Kidney capillary endothelial cell (primary cell): ENCODE results near the gene PRR19.

Experiments used
- DNase-seq: peaks from one replicate; pipeline ENCODE4 v3.0.0-alpha.2; 2018; ENCODE audit warnings: low spot score

Gene PRR19

GRCh38 chr19:42295831-42296525, 6.0 kb upstream of the PRR19 start:
- no peak for DNase-seq

- no peak for DNase-seq
Measured at GRCh38 chr19:42297039-42297438, 4.9 kb upstream of the PRR19 start.

- DNase-seq: no peak
Measured at GRCh38 chr19:42303101-42303464, 1.2 kb downstream of the PRR19 start.

GRCh38 chr19:42303876-42304275, 1.9 kb downstream of the PRR19 start:
- DNase-seq: no peak

GRCh38 chr19:42306646-42307045, 4.7 kb downstream of the PRR19 start:
- DNase-seq: no peak

- no peak for DNase-seq
Measured at GRCh38 chr19:42309686-42310085, 7.8 kb downstream of the PRR19 start.

GRCh38 chr19:42311657-42312056, 9.7 kb downstream of the PRR19 start:
- DNase-seq: no peak

GRCh38 chr19:42312370-42312769, 10.4 kb downstream of the PRR19 start:
- no peak for DNase-seq

GRCh38 chr19:42313096-42313839, 11.3 kb downstream of the PRR19 start, which contains the start of gene TMEM145:
Gene TMEM145 (plus strand): TSS chr19:42313309. CDS start chr19:42313377, 68 bp downstream.
- no peak for DNase-seq

- DNase-seq: no peak
Measured at GRCh38 chr19:42313840-42314755, 12.2 kb downstream of the PRR19 start.

- no peak for DNase-seq
Measured at GRCh38 chr19:42315024-42315423, 13.1 kb downstream of the PRR19 start.

- peak; percentile 55 for DNase-seq
Measured at GRCh38 chr19:42316223-42317211, 14.6 kb downstream of the PRR19 start.

- no peak for DNase-seq
Measured at GRCh38 chr19:42317535-42317934, 15.6 kb downstream of the PRR19 start.

GRCh38 chr19:42322305-42322704, 20.4 kb downstream of the PRR19 start:
- DNase-seq: no peak

GRCh38 chr19:42323473-42323851, 21.5 kb downstream of the PRR19 start:
- DNase-seq: no peak

- no peak for DNase-seq
Measured at GRCh38 chr19:42323852-42324654, 22.1 kb downstream of the PRR19 start.

GRCh38 chr19:42324655-42325307, 22.8 kb downstream of the PRR19 start:
- DNase-seq: no peak

GRCh38 chr19:42325308-42325895, 23.5 kb downstream of the PRR19 start, which contains the start of gene MEGF8:
Gene MEGF8 (plus strand): TSS chr19:42325635. CDS start chr19:42326244, 609 bp downstream.
- peak; percentile 98 for DNase-seq
